Embryonic facial prominence (tissue), 1 donor: ENCODE results near the gene ABCF3.

Experiments used
- DNase-seq: peaks from one replicate; pipeline ENCODE4 v3.0.0-alpha.2; 2016; ENCODE audit errors: extremely low spot score

Gene ABCF3

DNA sequence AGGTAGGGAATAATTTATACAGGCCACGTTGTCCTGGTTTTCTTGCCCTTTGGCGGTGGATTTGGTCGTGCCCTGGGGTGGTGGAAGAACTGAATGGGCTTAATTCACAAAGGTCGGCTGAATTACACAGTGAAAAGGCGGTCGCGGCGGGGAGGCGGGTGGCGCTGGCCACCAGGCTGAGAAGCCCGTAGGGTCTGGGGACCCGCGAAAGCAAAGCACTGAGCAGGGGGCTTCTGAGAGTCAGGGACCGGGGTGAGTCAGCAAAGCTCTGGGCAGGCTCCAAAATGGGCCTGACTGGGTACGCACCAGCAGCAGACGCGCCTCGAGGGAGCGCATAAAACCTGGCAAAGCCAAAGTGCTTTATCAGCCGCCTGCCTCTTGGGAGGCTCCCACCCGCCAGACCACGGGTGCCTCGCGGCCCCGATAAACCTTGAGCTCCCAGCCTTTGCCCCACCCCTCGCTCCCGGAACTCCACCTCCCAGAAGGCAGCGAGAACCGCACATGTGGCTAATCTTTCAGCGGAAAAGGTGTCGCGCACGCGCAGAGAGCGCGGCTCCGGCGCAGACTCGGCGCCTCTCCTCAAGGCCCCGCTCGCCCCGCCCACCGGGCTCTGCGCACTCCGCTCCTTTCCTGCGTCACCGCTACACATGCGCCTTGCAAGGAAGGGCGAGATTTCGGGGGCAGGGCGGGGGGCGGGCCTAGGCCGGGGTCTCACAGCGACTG, 377 bp upstream of the ABCF3 start:
- DNase-seq: peak; percentile 97

DNA sequence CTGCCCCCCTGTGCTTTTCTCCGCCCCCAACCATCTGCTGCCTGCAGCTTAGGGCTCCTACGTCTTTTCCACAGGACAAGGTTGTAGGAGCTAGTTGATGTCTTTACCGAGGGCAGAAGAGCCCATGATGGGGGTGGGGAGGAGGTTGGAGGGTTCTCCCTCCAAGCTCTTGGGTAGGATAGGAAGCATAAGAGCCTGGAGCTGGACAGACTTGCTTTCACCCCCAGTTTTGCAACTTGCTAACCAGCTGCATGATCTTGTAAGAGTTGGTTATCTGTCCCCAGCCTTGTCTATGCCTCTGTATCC, 856 bp downstream of the ABCF3 start:
- DNase-seq: no peak

DNA sequence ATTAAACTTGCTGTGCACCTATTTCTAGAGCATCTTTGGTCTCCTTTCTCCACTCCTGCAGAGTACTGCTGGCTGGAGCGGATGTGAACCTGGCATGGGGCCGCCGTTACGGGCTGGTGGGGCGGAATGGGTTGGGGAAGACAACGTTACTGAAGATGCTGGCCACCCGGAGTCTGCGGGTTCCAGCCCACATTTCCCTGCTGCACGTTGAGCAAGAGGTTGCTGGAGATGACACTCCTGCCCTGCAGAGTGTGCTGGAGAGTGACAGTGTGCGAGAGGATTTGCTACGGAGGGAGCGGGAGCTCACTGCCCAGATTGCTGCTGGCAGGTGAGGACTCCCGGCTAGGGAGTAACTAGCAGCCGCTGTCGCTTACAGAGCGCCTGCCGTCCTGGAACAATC, 2.1 kb downstream of the ABCF3 start:
- DNase-seq: no peak

DNA sequence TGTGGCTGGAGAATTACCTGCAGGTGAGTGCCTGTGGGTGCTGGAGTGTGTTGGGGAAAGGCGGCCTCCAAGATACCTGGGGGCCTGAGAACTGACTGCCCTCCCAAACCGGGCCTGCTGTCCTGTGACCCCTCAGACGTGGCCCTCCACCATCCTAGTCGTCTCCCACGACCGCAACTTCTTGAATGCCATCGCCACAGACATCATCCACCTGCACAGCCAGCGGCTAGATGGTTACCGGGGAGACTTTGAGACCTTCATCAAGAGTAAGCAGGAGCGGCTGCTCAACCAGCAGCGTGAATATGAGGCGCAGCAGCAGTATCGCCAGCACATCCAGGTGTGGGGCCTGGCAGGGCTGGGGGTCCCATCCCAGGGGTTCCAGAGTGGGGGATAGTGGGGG, 3.4 kb downstream of the ABCF3 start:
- DNase-seq: no peak

DNA sequence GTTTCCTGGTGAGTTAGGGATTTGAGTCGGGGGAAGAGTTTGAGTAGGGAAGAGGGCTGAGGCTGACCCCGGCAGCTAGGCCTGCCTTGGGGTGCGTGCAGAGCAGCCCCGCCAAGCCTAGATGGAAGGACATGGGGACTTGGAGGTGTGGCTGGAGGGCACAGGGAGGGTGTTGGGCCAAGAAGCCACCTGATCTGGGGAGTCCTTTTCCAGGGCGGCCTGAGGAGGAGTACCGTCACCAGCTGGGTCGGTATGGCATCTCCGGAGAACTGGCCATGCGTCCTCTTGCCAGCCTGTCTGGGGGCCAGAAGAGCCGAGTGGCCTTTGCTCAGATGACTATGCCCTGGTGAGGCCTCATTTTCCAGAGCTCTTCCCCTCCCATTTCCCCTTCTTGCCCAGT, 6.9 kb downstream of the ABCF3 start:
- DNase-seq: no peak

DNA sequence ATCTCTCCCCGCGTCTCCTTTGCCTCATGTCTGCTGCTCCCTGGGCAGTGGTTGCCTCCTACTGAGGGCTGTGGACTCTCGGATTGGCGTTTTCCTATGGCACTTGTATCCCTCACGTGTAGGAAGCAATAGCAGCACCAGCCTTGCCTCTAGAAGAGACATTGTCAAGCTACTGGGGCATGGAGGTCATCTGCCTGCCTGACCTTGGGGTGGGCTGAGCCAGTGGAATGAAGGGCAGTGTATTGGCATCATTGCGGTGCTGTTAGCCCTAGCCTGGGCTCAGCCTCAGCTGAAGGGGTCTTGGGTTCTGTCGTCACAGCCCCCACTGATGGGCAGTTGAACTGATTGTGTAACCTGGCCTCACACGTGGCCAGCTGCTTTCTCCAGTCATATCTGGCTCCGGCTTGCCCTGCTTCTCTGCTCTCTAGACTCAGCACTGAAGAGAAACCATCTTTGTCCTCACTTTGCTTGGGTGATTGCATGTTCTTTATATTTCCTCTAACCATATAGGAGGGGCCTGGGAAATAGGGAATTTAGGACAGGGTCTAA, 8.1 kb downstream of the ABCF3 start:
- DNase-seq: no peak

DNA sequence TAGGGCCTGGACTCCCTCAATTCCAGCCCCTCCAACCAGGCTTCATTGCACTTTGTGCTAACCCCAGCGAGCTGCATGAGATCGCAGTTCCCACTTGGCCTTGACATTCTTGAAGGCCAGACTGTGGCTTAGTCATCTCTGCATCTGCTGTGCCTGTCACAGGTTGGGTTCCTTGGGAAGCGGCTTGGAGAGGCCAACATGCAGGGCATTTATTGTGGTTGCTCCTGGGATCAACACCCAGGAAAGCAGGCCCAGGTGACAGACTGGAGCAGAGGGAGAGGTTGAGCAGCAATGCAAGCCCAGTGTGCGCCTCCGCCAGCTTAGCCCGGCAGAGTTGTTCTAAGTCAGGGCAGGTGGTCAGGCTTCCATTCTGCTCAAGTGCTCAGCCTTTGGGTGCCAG, 10.5 kb downstream of the ABCF3 start:
- no peak for DNase-seq

DNA sequence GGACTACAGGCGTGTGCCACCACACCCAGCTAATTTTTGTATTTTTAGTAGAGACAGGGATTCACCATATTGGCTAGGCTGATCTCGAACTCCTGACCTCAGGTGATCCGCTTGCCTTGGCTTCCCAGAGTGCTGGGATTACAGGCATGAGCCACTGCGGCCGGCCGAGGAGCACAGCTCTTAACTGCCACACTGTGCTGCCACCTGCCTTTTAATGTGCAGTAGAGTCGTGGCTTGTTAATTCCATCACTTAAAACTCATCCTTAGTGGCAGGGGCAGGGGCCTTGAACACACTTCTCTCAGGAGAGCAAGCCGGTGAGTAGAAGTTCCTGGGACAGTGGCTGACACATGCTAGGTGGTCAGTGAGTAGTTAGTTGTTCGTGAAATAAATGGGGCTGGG, 12.5 kb downstream of the ABCF3 start:
- DNase-seq: no peak

DNA sequence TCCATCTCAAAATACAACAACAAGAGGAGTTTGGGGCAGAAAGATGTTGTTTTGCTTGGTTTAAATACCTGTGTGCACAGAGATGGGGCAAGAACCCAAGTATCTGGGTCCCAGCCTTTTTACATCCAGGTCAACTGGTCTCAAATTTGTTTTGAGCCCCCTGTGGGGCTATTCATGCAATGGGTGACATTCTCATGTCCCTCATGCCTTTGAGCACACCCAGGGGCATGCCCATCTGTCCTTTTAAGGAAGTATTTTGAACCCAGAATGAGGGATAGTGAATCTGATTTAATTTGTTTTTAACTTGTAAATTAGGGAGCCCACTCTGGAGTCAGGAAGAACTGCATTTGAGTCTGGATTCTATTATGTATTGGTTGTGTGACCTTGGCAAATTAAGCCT, 14.8 kb downstream of the ABCF3 start:
- DNase-seq: no peak

DNA sequence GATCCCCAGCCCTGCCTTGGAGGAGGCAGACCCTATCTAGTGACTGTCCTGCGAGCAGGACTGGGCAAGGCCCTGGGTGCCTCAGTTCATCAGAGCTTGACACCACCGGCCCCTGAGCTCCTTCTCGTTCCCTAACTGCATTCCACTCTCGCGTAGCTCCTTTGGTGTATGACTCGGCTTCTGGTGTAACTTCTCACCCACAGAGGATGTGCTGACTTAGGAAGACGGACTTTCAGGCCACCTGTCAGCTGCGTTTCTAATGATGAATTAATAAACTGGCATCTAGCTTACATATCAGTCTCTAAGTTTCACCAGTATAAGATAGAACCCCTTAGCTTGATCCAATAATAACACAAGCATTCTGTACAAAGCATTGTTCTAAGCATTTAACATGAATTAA, 17.5 kb downstream of the ABCF3 start:
- no peak for DNase-seq

DNA sequence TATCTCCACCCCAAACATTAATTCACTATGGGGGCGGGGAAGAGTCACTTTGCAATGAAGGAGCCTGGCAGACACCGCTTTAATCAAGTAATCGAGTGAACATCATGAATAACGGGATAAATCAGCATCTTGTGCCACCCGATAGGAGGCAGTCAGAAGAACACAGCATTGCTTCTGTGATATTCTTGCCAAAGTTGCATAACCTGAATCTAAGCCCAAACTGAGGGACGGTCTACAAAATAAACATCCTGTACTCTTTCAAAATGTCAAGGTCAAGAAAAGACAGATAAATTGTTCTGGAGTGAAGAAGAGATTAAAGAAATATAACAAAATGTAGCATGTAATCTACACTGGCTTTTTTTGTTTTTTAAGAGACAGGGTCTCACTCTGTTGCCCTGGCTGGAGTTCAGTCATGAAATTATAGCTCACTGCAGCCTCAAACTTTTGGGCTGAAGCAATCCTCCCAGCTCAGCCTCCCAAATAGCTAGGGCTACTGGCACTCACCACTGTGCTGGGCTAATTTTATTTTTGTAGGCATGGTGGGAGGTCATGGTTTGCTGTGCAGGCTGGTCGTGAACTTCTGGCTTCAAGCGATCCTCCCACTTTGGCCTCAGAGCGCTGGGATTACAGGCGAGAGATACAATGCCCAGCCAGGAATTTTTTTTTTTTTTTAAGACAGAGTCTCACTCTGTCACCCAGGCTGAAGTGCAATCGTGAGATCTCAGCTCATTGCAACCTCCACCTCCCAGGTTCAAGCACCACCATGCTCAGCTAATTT, 23.3 kb downstream of the ABCF3 start:
- DNase-seq: no peak

DNA sequence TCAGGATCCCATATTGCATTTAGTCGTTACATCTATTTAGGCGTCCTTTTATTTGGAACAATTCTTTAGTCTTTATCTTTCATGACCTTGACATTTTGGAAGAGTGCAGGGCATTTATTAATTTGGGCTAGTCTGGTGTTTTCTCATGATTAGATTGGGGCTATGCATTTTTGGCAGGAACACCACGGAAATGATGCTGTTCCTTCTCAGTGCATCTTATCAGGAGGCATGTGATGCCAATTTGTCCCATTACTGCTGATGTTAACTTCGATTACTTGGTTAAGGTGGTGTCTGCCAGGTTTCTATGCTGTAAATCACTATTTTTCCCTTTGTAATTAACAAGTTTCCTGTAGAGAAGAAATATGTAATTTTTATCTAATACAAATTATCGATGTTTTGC, 25.3 kb downstream of the ABCF3 start:
- no peak for DNase-seq

DNA sequence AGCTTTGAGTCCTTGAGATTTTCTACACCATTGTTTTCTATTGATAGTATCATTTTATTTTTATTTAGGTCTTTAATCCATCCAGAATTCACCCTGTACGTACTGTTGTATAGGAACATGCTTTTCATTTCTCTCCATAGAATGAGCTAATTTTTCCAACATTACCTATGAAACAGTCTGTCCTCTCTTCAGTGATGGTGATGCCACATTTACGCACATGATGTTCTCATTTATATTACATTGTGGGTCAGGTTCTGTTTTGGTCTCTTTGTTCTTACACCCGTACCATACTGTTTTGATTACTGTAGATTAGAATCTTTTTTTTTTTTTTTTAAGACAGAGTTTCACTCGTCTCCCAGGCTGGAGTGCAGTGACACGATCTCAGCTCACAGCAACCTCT, 25.7 kb downstream of the ABCF3 start:
- no peak for DNase-seq

DNA sequence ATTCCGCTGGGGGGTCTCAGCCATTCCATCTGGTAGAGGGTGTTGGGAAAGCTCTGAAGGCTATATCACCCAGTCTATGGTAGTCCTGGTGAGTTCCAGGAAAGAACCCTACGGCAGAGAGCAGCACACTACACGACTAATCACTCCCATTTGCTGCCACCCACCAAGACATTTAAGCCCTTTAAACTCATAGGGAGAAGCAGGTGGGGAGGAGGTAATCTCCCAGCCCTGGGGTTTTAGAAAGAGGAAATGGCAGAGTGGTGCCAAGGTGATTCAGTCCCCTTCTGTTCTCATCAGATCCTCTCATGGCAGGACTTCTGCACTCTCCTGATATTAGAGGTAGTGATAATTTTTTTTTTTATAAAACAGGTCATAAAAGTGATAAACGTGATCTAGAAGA, 32.8 kb downstream of the ABCF3 start:
- DNase-seq: no peak

DNA sequence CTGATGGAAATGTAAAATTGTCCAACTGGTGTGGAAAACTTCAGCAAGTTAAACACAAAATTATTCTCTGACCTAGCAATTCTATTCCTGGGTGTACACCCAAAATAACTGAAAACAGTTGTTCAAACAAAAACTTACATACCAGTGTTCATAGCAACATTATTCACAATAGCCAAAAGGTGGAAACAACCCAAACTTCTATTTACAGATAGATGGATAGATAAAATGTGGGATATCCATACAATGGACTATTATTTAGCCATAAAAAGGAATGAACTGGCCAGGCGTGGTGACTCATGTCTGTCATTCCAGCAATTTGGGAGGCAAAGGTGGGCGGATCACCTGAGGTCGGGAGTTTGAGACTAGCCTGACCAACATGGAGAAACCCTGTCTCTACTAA, 36.5 kb downstream of the ABCF3 start:
- DNase-seq: no peak

DNA sequence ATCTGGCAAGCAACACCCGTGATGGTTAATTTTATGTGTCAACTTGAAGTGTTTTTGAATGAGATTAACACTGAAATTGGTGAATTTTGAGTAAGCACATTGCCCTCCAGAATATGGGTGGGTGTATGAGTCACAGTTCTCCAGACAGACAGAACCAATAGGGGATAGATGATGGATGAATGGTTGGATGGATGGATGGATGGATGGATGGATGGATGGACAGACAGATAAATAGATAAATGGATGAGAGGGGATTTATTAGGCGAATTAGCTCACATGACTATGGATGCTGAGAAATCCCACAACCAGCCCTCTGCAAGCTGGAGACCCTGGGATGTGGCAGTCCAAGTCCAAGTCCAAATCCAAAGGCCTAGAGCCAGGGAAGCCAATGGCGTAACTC, 37.9 kb downstream of the ABCF3 start:
- DNase-seq: no peak

DNA sequence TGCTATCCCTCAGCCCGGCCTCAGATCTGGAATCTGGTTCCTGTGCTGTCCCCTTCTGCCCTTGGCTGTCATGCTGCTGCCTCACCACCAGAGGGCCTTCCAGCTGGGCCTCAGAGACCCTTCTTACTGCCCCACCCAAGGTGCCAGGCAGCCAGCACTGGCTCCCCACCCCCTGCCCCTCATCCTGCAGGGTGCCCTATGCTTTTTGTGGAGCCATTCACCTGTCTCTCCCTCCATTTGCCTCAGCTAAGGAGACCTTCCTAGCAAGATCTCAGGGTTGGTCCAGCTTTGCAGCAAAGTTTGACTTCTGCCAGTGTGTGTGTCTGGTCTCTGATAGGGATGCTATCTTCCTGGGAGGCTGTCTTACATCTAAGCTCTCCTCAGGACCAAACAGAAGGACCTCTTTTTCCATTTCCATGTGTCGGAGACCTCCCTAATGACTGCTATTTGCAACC, 41.5 kb downstream of the ABCF3 start:
- no peak for DNase-seq

DNA sequence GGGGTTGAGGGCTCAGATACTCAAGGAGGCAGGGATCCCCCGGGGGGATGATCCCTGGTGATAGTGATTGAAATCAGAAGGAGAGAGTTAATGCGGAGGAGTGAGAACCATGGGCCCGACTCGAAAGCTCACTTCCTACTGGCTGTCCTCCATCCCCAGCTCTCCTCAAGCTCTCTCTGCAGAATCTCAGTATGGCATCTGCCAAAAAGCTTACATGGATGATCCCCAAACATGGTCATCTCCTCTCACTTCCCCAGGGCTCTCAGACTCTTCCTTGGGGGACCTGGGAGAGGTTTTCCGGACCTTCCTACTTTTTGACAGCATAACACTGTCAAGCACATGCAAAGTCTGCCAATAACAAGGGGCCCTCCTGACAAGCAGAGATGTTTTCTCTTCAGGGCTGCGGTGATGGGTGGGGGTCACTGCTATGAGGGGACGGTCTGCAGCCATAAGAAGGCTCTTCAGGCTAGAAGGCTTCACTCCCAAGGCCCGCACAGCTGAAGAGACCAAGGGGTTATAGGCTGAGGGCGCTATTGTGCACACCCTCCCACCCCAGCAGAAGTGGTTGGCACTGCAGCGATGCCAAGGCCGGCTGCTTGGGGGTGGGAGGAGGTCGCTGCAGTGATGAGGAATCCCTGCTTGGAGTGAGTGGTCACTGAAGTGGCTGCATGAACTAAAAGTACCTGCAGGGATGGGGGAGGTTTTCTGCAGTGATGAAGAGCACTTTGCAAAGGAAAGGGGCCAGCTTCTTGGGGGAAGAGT, 42.6 kb downstream of the ABCF3 start:
- no peak for DNase-seq

DNA sequence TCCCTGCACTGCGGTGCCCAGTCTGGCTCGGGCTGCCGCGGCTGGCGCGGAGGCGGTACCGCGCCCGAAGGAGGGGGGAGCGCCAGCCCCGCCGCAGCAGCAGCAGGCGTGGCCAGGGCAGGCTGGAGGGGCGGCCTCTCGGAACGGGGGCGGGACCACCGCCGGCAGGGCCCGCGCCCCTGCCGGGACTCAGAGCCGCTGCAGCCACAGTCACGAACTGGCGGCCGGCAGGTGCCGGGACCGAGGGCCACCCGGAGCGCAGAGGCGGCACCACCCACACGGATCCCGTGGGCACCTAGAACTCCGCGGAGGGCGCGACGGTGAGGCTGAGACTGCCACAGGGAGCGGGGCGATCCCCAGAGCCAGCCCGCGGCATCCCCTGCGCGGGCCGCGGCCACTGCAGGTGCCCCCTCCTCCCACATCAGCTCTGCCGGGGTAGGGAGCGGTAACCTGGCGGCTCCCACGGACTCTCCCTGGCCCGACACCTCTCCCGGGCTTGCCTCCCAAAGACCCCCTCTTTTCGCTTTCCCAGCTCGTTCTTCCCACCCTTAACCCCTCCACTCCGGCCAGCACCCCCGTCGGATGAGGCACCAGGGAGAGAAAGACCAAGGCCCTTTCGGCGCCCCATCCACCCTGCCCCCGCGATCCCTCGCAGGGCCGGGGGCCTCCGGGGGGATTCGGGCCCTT, 43.5 kb downstream of the ABCF3 start, which contains the start of gene VWA5B2:
VWA5B2 (plus strand) TSS at position 192 of the 687 bp plus-strand sequence. CDS start 944 bp downstream, outside the sequence.
- no peak for DNase-seq

DNA sequence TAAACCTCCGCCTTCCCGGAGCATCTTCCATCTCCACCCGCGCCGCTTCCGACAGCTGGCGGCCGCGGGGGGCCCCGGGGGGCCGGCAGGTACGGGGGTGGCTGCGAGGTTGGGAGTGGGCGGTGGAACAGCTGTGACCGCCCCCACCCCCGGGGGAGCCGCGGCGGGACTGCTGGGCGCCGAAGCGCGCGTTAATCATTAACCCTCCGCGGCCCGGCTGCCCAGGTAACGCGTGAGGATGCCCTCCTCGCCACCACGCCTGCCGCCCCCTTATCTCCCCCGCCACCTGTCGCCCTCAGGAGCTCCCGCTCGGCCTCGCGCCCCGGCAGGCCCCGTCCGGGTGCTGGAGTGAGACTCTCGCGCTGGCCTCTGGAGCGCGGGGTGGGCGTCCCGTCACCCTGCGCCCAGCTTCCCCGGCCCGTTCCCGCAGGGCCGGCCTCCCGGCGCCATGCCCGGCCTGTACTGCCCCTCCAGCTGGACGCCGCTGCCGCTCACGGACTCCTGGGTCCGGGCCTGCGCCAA, 44.1 kb downstream of the ABCF3 start:
- DNase-seq: no peak
